OCI-LY7 (cell line): ENCODE data around the gene HAUS6.

Source experiments
- CTCF ChIP-seq: fragments of 200-600 bp; sonication (generic); conservative IDR thresholded peaks from 2 replicates; pipeline ENCODE4 v1.5.1; 2014; ENCODE audit warnings: mild to moderate bottlenecking, antibody characterized with exemption, low read length, moderate library complexity, mixed read lengths
- EZH2phosphoT487 ChIP-seq: fragments of 200-600 bp; sonication (generic); IDR thresholded peaks from 2 replicates; pipeline ENCODE4 v1.6.1; 2018; ENCODE audit warnings: low read depth, borderline replicate concordance, mild to moderate bottlenecking, mixed run types, antibody characterized with exemption, low read length, moderate library complexity, mixed read lengths

GRCh38 chr9:19050637-19051591 is 51.8 kb downstream of the HAUS6 start:
- no peak for TF ChIP-seq CTCF
- no peak for TF ChIP-seq EZH2phosphoT487
